HEK293 (cell line): ENCODE measurements around the gene ADRA1B.

Experiments used
- CTCF ChIA-PET: fragments of 350-600 bp; formaldehyde crosslinking; extraction: SDS; loops from one replicate; lab custom pipeline; 2021; ENCODE audit warnings: antibody characterized with exemption; lab: Yijun Ruan, JAX
- POLR2A ChIA-PET: fragments of 300-600 bp; formaldehyde crosslinking; extraction: SDS; loops from one replicate; lab custom pipeline; 2020; ENCODE audit warnings: antibody characterized with exemption, inconsistent platforms; lab: Yijun Ruan, JAX
- H3K27ac ChIP-seq: fragments of 200-500 bp; sonication (Bioruptor generic); 2 replicates; pipeline ENCODE4 v1.5.1; 2014; ENCODE audit warnings: low read depth, low read length, control low read depth, inconsistent platforms; ENCODE audit errors: extremely low read depth
- H3K36me3 ChIP-seq, 2 experiments: fragments of 200-500 bp in 1 of 2; sonication (Bioruptor generic) in 1 of 2; 1 replicate in 1 of 2; 2 replicates in 1 of 2; pipeline ENCODE4 v1.5.1; 2014 to 2017; ENCODE audit warnings: inconsistent platforms in 2 of 2, low read length in 2 of 2; ENCODE audit not compliant: control insufficient read depth in 2 of 2, insufficient read depth in 1 of 2
- H3K4me1 ChIP-seq: fragments of 200-500 bp; sonication (Bioruptor generic); 2 replicates; pipeline ENCODE4 v1.5.1; 2014; ENCODE audit warnings: mild to moderate bottlenecking, low read length, inconsistent platforms; ENCODE audit not compliant: control insufficient read depth, insufficient read depth
- H3K4me3 ChIP-seq: 2 replicates; pipeline ENCODE4 v1.5.1; 2011; ENCODE audit warnings: low read depth, mild to moderate bottlenecking, control low read depth, low read length, moderate library complexity
- H3K9me3 ChIP-seq: fragments of 200-500 bp; sonication (Bioruptor generic); 2 replicates; pipeline ENCODE4 v1.5.1; 2014; ENCODE audit warnings: low read depth, low read length, inconsistent platforms; ENCODE audit not compliant: control insufficient read depth, insufficient read depth
- HOXC10 ChIP-seq: sonication (generic); formaldehyde crosslinking; IDR thresholded peaks from 2 replicates; pipeline ENCODE4 v1.8.1; 2023; ENCODE audit warnings: mild to moderate bottlenecking, missing genetic modification reagents
- KLF16 ChIP-seq: fragments of 450-650 bp; formaldehyde crosslinking; IDR thresholded peaks from 2 replicates; pipeline ENCODE4 v1.5.1; 2017; ENCODE audit warnings: missing biosample characterization, missing genetic modification characterization
- KLF7 ChIP-seq: fragments of 450-650 bp; formaldehyde crosslinking; IDR thresholded peaks from 2 replicates; pipeline ENCODE4 v1.5.1; 2016; ENCODE audit warnings: missing biosample characterization, missing genetic modification characterization, borderline replicate concordance
- MYNN ChIP-seq: fragments of 450-650 bp; formaldehyde crosslinking; IDR thresholded peaks from 2 replicates; pipeline ENCODE4 v1.5.1; 2016; ENCODE audit warnings: missing biosample characterization, missing genetic modification characterization, borderline replicate concordance
- OVOL3 ChIP-seq: fragments of 450-650 bp; formaldehyde crosslinking; IDR thresholded peaks from 2 replicates; pipeline ENCODE4 v1.5.1; 2016; ENCODE audit warnings: missing biosample characterization, missing genetic modification characterization
- RBAK ChIP-seq: fragments of 450-650 bp; formaldehyde crosslinking; IDR thresholded peaks from 2 replicates; pipeline ENCODE4 v1.5.1; 2016; ENCODE audit warnings: missing biosample characterization, missing genetic modification characterization
- SCRT2 ChIP-seq: fragments of 450-650 bp; formaldehyde crosslinking; IDR thresholded peaks from 2 replicates; pipeline ENCODE4 v1.5.1; 2016; ENCODE audit warnings: missing biosample characterization, missing genetic modification characterization
- SP3 ChIP-seq: fragments of 450-650 bp; formaldehyde crosslinking; IDR thresholded peaks from 2 replicates; pipeline ENCODE4 v1.5.1; 2016; ENCODE audit warnings: missing biosample characterization, missing genetic modification characterization
- ZFP69B ChIP-seq: fragments of 450-650 bp; formaldehyde crosslinking; IDR thresholded peaks from 2 replicates; pipeline ENCODE4 v1.5.1; 2016; ENCODE audit warnings: missing biosample characterization, missing genetic modification characterization
- ZNF155 ChIP-seq: fragments of 450-650 bp; formaldehyde crosslinking; IDR thresholded peaks from 2 replicates; pipeline ENCODE4 v1.5.1; 2016; ENCODE audit warnings: missing biosample characterization, missing genetic modification characterization
- ZNF16 ChIP-seq: fragments of 450-650 bp; formaldehyde crosslinking; IDR thresholded peaks from 2 replicates; pipeline ENCODE4 v1.5.1; 2016; ENCODE audit warnings: low read depth, missing biosample characterization, missing genetic modification characterization
- ZNF175 ChIP-seq: fragments of 450-650 bp; formaldehyde crosslinking; IDR thresholded peaks from 2 replicates; pipeline ENCODE4 v1.5.1; 2016; ENCODE audit warnings: missing biosample characterization, missing genetic modification characterization
- ZNF2 ChIP-seq: fragments of 450-650 bp; formaldehyde crosslinking; IDR thresholded peaks from 2 replicates; pipeline ENCODE4 v1.5.1; 2016; ENCODE audit warnings: missing biosample characterization, missing genetic modification characterization
- ZNF248 ChIP-seq: fragments of 450-650 bp; formaldehyde crosslinking; IDR thresholded peaks from 2 replicates; pipeline ENCODE4 v1.5.1; 2017; ENCODE audit warnings: missing biosample characterization, missing genetic modification characterization
- ZNF549 ChIP-seq: fragments of 450-650 bp; IDR thresholded peaks from 2 replicates; pipeline ENCODE4 v1.5.1; 2018; ENCODE audit warnings: missing biosample characterization, missing genetic modification characterization, mild to moderate bottlenecking, inconsistent platforms, moderate library complexity
- ZNF596 ChIP-seq: fragments of 450-650 bp; IDR thresholded peaks from 2 replicates; pipeline ENCODE4 v1.5.0; 2018; ENCODE audit warnings: missing biosample characterization, mild to moderate bottlenecking, missing genetic modification characterization, moderate library complexity
- ZNF610 ChIP-seq: fragments of 450-650 bp; formaldehyde crosslinking; IDR thresholded peaks from 2 replicates; pipeline ENCODE4 v1.5.1; 2016; ENCODE audit warnings: missing biosample characterization, missing genetic modification characterization, borderline replicate concordance
- ZNF624 ChIP-seq: fragments of 450-650 bp; formaldehyde crosslinking; IDR thresholded peaks from 2 replicates; pipeline ENCODE4 v1.5.1; 2017; ENCODE audit warnings: missing biosample characterization, missing genetic modification characterization
- ZNF629 ChIP-seq: fragments of 450-650 bp; formaldehyde crosslinking; IDR thresholded peaks from 2 replicates; pipeline ENCODE4 v1.5.1; 2017; ENCODE audit warnings: missing biosample characterization, missing genetic modification characterization
- ZNF670 ChIP-seq: fragments of 450-650 bp; formaldehyde crosslinking; IDR thresholded peaks from 2 replicates; pipeline ENCODE4 v1.5.1; 2016; ENCODE audit warnings: missing biosample characterization, missing genetic modification characterization, low read depth
- ZNF791 ChIP-seq: fragments of 450-650 bp; formaldehyde crosslinking; IDR thresholded peaks from 2 replicates; pipeline ENCODE4 v1.5.1; 2016; ENCODE audit warnings: missing biosample characterization, missing genetic modification characterization
- TF ChIP-seq, protein P1 (sequence below): fragments of 450-650 bp; formaldehyde crosslinking; IDR thresholded peaks from 2 replicates; pipeline ENCODE4 v1.5.1; 2016; ENCODE audit warnings: missing biosample characterization, missing genetic modification characterization
- TF ChIP-seq, protein P2 (sequence below): fragments of 450-650 bp; formaldehyde crosslinking; IDR thresholded peaks from 2 replicates; pipeline ENCODE4 v1.5.1; 2017; ENCODE audit warnings: missing biosample characterization, missing genetic modification characterization
- TF ChIP-seq, protein P3 (sequence below): fragments of 450-650 bp; formaldehyde crosslinking; IDR thresholded peaks from 2 replicates; pipeline ENCODE4 v1.5.1; 2016; ENCODE audit warnings: missing biosample characterization, missing genetic modification characterization
- TF ChIP-seq, protein P4 (sequence below): fragments of 450-650 bp; IDR thresholded peaks from 2 replicates; pipeline ENCODE4 v1.5.1; 2018; ENCODE audit warnings: missing biosample characterization, mild to moderate bottlenecking, missing genetic modification characterization
- TF ChIP-seq, protein P5 (sequence below): fragments of 450-650 bp; formaldehyde crosslinking; IDR thresholded peaks from 2 replicates; pipeline ENCODE4 v1.5.1; 2016; ENCODE audit warnings: missing biosample characterization, missing genetic modification characterization
- TF ChIP-seq, protein P6 (sequence below): fragments of 450-650 bp; formaldehyde crosslinking; IDR thresholded peaks from 2 replicates; pipeline ENCODE4 v1.5.1; 2016; ENCODE audit warnings: missing biosample characterization, missing genetic modification characterization, low read depth

Gene ADRA1B

DNA sequence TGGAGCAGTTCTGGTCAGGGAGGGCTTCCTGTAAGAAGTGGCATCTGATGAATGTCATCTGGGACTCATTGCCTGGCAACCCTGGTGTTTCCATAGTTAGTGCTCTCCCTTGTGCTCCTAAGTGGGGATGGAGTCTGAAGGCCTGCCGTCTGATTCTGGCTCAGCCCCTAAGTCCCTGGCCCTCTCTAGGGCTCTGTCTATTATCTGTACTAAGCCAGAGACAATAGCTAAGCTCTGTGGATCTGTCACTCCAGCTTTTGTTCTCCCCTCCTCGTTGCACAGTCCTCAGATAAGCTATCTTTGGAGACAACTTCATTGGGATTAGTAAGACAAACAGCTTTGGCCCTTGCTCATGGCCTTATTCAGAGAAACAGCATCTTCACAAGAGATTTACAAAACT, 62.1 kb downstream of the ADRA1B start:
- CTCF ChIA-PET = interaction anchor here (1.1 to 5.1 kb wide), 2 partner anchors 9 kb away, joined by 7 to 50 read pairs; no protein-coding TSS in a partner anchor
- H3K4me3 ChIP-seq = no peak overlapping the region
- TF ChIP-seq ZNF791 (tag by site-specific recombination) (no peak), ZNF624 (tag by site-specific recombination) (no peak), ZNF596 (tag by site-specific recombination) (no peak), ZNF155 (tag by site-specific recombination) (no peak), ZNF16 (tag by site-specific recombination) (no peak), HOXC10 (CRISPR knock-in tag) (no peak), SCRT2 (tag by site-specific recombination) (no peak), ZNF610 (tag by site-specific recombination) (no peak), ZNF670 (tag by site-specific recombination) (no peak), SP3 (no peak), ZNF248 (tag by site-specific recombination) (no peak), ZNF2 (tag by site-specific recombination) (no peak)
- TF ChIP-seq, protein P1, sequence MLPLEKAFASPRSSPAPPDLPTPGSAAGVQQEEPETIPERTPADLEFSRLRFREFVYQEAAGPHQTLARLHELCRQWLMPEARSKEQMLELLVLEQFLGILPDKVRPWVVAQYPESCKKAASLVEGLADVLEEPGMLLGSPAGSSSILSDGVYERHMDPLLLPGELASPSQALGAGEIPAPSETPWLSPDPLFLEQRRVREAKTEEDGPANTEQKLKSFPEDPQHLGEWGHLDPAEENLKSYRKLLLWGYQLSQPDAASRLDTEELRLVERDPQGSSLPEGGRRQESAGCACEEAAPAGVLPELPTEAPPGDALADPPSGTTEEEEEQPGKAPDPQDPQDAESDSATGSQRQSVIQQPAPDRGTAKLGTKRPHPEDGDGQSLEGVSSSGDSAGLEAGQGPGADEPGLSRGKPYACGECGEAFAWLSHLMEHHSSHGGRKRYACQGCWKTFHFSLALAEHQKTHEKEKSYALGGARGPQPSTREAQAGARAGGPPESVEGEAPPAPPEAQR (tag by site-specific recombination) = no peak
- TF ChIP-seq, protein P2, sequence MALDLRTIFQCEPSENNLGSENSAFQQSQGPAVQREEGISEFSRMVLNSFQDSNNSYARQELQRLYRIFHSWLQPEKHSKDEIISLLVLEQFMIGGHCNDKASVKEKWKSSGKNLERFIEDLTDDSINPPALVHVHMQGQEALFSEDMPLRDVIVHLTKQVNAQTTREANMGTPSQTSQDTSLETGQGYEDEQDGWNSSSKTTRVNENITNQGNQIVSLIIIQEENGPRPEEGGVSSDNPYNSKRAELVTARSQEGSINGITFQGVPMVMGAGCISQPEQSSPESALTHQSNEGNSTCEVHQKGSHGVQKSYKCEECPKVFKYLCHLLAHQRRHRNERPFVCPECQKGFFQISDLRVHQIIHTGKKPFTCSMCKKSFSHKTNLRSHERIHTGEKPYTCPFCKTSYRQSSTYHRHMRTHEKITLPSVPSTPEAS (tag by site-specific recombination) = no peak
- TF ChIP-seq, protein P3, sequence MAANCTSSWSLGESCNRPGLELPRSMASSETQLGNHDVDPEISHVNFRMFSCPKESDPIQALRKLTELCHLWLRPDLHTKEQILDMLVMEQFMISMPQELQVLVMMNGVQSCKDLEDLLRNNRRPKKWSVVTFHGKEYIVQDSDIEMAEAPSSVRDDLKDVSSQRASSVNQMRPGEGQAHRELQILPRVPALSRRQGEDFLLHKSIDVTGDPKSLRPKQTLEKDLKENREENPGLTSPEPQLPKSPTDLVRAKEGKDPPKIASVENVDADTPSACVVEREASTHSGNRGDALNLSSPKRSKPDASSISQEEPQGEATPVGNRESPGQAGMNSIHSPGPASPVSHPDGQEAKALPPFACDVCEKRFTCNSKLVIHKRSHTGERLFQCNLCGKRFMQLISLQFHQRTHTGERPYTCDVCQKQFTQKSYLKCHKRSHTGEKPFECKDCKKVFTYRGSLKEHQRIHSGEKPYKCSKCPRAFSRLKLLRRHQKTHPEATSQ = no peak
- TF ChIP-seq, all 188 proteins: peak for 0
- POLR2A ChIA-PET = interaction anchor here (0.9 kb wide), 1 partner anchor 9 kb away, joined by 4 read pairs; no protein-coding TSS in a partner anchor
- Histone ChIP-seq H3K27ac (no peak overlapping the region), H3K9me3 (no peaks in the 10 kb centered on the region), H3K4me1 (no peaks in the 10 kb centered on the region), H3K36me3 (no peaks in the 10 kb centered on the region)

DNA sequence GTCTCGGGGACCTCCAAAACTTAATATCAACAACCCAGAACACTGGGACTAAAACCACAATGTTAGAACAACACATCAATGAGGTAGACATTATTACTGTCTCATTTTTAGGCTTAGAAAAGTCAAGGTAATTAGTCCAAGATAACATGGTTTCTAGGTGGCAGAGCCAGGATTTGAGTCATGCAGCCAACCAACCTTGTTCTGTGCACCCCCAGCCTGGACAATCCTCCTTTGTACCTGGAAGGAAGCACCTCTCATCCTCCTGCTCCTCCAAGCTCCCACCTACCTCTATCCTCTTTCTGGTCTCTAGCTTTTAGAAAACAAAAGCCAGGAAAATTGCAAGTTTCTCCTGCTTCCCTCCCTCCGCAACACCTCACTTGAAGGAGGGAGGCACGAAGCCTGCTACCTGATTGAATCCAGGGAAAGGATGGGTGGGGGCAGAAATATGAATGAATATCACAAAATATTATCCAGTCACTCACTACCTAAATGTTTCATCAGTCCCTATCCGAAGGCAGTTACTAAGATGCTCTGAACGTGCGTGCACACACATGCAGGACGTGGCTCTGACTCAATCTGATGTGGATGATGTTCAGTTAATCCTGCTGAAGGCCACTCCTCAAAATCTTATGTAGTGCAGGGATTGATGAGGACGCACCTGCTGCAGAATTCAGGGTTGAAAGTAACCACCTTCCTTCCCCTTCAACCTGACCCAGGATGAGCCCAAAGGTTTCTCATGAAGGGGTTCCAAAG, 66.3 kb downstream of the ADRA1B start:
- no peaks in the 10 kb centered on the region for H3K9me3 ChIP-seq
- ChIA-PET POLR2A (no interaction called here), CTCF (interaction anchor here (1.0 kb wide), 1 partner anchor 12 kb away, joined by 3 read pairs; no protein-coding TSS in a partner anchor)
- H3K4me1 ChIP-seq = peaks cover 3% of the 10 kb centered on the region; the same call in 1 of the 2 replicates
- no peaks in the 10 kb centered on the region for H3K36me3 ChIP-seq
- H3K27ac ChIP-seq = no peak overlapping the region
- no peak overlapping the region for H3K4me3 ChIP-seq
- TF ChIP-seq ZNF549 (tag by site-specific recombination) (no peak), RBAK (tag by site-specific recombination) (no peak), ZNF175 (no peak), ZFP69B (tag by site-specific recombination) (no peak), MYNN (tag by site-specific recombination) (no peak), KLF7 (tag by site-specific recombination) (no peak), KLF16 (tag by site-specific recombination) (no peak), ZNF629 (tag by site-specific recombination) (no peak), OVOL3 (tag by site-specific recombination) (no peak)
- TF ChIP-seq, protein P4, sequence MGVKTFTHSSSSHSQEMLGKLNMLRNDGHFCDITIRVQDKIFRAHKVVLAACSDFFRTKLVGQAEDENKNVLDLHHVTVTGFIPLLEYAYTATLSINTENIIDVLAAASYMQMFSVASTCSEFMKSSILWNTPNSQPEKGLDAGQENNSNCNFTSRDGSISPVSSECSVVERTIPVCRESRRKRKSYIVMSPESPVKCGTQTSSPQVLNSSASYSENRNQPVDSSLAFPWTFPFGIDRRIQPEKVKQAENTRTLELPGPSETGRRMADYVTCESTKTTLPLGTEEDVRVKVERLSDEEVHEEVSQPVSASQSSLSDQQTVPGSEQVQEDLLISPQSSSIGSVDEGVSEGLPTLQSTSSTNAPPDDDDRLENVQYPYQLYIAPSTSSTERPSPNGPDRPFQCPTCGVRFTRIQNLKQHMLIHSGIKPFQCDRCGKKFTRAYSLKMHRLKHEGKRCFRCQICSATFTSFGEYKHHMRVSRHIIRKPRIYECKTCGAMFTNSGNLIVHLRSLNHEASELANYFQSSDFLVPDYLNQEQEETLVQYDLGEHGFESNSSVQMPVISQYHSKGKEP (tag by site-specific recombination) = no peak
- TF ChIP-seq, protein P5, sequence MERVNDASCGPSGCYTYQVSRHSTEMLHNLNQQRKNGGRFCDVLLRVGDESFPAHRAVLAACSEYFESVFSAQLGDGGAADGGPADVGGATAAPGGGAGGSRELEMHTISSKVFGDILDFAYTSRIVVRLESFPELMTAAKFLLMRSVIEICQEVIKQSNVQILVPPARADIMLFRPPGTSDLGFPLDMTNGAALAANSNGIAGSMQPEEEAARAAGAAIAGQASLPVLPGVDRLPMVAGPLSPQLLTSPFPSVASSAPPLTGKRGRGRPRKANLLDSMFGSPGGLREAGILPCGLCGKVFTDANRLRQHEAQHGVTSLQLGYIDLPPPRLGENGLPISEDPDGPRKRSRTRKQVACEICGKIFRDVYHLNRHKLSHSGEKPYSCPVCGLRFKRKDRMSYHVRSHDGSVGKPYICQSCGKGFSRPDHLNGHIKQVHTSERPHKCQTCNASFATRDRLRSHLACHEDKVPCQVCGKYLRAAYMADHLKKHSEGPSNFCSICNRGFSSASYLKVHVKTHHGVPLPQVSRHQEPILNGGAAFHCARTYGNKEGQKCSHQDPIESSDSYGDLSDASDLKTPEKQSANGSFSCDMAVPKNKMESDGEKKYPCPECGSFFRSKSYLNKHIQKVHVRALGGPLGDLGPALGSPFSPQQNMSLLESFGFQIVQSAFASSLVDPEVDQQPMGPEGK (tag by site-specific recombination) = no peak
- TF ChIP-seq, protein P6, sequence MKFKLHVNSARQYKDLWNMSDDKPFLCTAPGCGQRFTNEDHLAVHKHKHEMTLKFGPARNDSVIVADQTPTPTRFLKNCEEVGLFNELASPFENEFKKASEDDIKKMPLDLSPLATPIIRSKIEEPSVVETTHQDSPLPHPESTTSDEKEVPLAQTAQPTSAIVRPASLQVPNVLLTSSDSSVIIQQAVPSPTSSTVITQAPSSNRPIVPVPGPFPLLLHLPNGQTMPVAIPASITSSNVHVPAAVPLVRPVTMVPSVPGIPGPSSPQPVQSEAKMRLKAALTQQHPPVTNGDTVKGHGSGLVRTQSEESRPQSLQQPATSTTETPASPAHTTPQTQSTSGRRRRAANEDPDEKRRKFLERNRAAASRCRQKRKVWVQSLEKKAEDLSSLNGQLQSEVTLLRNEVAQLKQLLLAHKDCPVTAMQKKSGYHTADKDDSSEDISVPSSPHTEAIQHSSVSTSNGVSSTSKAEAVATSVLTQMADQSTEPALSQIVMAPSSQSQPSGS = no peak
